Stimulated activated CD4-positive, alpha-beta T cell treated with anti-CD3 and anti-CD28 coated beads, Interleukin-12 subunit alpha, Interleukin-12 subunit beta, amount 100 ng/mL, for 24 hours (primary cell): Measurements from ENCODE around the gene ATP8B1.

ENCODE experiments used
- DNase-seq, 2 experiments: peaks; one replicate each; pipeline ENCODE4 v3.0.0-alpha.2; 2020; ENCODE audit warnings: low read depth in 2 of 2

Gene ATP8B1

DNA sequence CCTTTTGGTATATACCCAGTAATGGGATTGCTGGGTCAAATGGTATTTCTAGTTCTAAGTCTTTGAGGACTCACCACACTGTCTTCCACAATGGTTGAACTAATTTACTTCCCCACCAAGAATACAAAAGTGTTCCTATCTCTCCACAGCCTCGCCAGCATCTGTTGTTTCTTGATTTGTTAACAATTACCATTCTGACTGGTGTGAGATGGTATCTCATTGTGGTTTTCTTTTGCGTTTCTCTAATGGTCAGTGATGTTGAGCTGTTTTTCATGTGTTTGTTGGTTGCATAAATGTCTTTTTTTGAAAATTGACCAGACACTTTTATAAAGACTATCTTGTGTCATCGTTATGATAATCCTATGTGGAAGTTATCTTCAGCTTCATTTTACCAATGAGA, 16.0 kb upstream of the ATP8B1 start:
- no peak for DNase-seq

- no peak for DNase-seq
These were observed 13.3 kb upstream of the ATP8B1 start for GRCh38 chr18:57816208-57816954.

GRCh38 chr18:57814555-57814954, 11.4 kb upstream of the ATP8B1 start:
- DNase-seq, result no peak

DNA sequence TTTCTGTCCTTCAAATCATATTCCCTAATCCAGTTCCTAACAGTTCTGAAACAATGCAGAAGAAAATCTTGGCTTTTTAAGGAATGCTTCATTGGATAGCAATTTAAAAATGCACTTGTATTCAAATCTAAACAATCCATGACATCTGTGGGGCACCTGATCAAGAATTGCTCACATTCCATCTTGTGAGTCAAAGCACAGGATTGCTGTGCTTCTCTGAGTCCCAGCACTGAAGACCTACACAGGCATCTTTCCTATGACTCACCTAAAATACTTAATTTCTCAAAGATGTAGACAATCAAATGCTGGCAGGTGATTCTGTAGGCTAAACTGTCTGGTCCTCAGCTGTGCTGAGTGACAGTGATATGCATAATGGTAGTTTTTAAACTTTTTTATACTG, 10.1 kb upstream of the ATP8B1 start:
- no peak for DNase-seq

DNA sequence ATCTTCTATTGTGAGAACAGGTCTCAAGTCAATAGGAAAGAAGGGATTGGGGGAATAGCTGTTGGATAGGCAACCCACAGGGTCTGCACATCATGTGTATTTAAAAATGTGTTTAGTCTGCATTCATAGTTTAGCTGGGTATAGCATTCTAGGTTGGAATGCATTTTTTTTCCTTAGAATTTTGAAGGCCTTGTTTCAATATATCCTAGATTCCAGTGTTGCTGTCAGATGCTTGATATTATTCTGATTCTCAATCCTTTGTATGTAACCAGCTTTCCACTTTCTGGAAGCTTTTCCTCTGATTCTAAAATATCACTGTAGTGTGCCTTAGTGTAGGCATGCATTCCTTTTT, 9.0 kb upstream of the ATP8B1 start:
- no peak for DNase-seq

DNA sequence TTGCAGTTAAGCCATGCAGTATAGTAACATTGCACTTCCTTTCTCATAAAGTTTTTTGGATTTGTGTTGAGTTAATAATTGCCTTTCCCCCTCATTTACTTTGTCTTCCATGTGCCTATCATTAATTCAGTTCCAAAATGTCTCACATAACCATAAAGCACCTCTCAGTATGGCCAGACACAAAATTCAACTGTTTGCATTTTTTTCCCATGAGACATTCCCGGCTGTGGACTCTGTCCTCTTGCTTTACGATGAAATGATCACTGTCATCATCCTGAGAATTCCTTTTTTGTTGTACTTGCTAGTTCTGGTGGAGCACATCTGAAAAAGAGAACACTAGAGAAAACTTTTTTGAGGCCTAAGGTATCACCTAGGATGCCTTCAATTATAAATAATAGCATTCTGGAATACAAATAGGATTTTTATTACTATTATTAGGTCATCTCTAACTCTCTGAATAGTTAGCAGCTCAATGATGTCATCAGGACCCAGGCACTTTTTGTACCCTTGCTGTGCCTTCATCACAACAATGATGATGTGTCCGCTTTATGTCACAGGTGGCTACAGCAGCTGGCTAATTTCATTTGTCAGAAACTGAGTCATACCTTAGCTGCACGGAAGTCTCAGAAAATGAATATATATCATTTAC, 8.5 kb upstream of the ATP8B1 start:
- DNase-seq, result no peak

DNA sequence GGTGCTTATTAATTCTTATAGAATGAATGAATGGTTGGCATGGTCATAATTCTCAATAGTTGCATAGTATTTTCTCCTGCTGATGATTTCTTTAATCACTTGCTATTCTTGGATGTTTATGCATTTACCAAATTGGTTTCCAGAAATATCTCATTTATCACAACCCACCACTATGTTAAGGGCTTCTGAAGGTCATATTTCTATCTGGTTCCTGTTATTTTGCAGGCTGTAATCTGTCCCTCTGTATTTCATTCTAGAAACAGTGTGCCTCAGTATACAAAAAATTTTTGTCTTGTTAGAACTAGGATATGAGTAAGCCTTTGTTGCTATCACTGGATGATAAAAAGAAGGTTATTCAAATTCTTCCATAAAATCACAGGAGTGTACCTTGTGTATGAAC, 6.1 kb upstream of the ATP8B1 start:
- no peak for DNase-seq

DNA sequence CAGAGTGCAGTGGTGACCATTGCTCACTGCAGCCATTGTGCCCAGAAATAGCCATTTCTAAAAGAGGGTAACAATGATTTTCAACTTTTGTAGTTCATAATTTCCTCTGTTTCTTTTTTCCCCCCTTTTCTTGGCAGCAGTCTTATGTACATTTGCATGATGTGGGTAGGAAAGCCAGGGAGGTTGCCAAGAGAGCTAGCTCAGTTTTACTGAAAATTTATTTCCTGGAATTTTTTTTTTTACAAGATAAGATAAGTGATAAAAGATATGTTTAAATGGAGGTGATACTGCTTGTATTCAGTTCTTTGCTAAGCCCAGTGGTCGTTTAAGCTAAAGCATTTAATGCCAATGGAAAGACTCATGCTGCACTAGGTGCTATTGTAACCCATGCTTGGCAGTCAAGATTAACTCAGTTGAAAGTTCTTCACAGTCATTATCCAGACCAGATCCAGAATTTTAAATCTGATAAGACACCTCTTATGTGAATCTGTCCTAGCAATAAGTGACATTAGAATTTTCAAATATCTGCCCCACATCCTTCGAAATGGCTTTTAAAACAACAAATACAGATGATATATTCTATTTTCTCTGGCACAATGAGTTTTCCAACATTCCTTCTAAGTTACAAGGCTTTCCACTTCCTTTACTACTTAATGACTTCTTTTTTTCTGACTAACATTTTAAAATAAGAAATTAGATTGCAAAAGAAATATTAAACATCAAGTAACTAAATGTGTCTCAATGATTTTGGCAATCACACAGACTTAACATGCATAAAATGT, 4.4 kb upstream of the ATP8B1 start:
- DNase-seq, result no peak

- no peak for DNase-seq
These were observed 3.8 kb upstream of the ATP8B1 start for GRCh38 chr18:57806978-57807285.

DNA sequence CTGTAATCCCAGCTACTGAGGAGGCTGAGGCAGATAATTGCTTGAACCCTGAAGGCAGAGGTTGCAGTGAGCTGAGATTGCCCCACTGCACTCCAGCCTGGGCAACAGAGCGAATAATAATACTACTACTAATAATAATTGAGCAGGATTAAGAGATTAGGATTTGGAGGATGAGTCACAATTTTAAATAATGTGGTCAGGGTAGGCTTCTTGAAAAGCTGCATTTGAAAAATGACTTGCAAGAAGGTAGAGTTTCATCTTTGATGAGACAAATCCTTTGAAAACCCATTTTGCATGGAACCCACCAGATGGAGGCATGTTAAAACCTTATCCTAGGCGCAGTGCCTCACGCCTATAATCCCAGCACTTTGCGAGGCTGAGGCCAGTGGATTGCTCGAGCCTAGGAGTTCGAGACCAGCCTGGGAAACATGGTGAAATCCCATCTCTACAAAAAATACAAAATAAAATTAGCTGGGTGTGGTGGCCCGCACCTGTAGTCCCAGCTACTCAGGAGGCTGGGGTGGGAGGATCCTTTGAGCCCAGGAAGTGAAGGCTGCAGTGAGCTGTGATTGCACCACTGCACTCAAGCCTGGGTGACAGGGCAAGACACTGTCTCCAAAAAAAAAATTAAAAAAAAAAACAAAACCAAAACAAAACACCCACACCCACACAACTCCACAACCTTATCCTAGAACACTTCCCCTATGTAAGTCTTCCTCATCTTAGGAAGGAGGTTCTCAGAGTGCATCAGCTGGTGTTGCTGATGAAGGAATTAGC, 3.3 kb upstream of the ATP8B1 start:
- no peak for DNase-seq

- no peak for DNase-seq
These were observed 2.0 kb upstream of the ATP8B1 start for GRCh38 chr18:57805117-57805516.

DNA sequence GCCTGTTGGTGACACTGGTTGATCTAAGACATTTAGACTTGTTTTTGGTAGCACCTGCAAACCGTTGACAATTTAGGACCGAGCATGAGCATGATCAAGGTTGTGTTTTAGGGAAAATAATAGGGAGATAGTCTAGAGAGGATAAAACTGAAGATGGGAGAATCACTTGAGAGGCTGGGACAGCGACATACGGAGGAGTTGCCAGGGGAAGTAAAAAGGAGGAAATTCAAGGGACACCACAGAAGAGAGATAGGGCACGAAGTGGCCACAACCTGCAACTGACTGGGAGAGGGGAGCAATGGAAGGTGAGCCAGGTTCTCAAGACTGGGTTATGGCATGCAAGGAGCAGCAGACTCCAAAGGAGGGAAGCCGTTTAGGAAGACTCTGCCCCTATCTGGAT, 1.4 kb upstream of the ATP8B1 start:
- no peak for DNase-seq

DNA sequence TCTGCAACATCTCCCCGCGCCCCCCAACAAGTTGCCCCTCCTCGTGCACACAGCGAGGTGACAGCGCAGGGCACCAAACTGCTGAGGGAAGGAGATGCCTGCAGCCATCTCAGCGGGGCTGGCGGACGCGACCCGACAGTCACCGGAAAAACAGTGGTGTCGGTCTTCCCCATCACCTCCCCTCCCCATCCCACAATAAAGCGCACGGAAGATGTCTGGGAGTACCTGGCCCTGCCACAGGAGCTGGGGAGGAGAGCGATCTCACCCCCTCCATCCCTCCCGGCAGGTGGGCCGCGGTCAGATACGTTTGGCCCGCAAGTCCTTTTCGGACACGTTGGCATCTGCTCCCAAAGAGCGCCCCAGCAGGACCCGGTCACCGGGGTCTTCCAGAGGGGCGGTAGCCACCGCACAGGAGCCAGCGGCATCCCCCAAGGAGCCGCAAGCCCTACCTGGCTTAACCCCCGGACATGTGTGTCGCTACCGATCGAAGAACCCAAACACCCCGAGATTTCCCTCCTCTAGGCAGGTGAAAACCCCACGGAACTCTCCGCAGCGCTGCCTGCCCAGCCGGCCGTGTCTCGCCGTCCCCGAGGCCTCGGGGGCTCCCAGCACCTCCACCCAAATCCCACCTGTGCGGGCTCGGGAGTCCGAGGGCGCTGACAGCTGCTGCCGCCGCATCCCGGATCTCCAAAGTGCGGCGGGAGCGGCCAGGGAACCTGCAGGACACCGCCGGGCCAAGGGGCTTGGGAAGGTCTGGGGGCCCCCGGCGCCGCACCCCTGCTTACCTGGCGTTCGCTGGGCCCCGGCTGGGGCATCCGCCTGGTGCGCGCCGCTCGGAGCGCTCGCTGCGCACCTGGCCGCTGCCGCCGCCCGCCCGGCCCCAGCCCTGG, 657 bp downstream of the ATP8B1 start:
- DNase-seq, result no peak

- no peak for DNase-seq
These were observed 1.3 kb downstream of the ATP8B1 start for GRCh38 chr18:57801761-57802212.

DNA sequence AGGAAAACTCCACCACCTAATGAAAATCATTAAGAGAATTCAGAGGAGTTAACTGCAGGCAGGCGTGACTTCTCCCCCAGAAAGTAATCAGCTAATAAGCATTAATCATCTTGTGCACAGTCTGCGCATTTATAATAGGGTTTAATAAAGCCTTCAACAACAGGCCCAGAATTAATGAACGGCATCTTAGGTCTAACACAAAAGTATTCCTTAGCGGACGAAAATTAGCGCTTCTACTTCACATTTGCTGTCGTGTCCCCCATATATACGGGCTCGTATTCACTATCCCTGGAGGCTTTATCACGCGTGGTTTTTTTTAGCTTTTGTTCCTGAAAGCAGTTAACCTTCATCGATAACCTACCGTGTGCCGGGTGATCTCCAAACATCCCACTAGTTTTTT, 1.8 kb downstream of the ATP8B1 start:
- DNase-seq, result no peak

GRCh38 chr18:57798713-57799373, 4.3 kb downstream of the ATP8B1 start:
- no peak for DNase-seq

DNA sequence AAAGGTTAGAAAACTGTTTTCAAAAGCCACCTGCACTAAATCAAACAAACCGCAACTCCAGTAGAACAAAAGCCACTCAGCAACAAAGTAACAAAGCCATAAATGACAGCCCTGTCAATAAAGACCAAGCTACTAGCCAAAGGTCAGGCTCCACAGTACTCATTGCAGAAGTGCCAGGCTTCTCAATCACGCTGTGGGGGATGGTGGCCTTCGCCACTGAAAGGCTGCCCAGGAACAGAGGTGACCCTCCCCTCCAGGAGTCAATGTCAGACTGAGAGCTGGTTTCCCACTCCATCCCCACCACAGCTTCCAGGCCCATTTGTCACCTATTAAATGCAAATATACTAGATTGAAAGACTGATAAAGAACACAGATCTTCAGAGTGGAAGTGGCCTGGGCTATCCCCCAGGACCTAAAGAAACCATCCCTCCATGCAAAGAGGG, 5.9 kb downstream of the ATP8B1 start:
- DNase-seq, result no peak

DNA sequence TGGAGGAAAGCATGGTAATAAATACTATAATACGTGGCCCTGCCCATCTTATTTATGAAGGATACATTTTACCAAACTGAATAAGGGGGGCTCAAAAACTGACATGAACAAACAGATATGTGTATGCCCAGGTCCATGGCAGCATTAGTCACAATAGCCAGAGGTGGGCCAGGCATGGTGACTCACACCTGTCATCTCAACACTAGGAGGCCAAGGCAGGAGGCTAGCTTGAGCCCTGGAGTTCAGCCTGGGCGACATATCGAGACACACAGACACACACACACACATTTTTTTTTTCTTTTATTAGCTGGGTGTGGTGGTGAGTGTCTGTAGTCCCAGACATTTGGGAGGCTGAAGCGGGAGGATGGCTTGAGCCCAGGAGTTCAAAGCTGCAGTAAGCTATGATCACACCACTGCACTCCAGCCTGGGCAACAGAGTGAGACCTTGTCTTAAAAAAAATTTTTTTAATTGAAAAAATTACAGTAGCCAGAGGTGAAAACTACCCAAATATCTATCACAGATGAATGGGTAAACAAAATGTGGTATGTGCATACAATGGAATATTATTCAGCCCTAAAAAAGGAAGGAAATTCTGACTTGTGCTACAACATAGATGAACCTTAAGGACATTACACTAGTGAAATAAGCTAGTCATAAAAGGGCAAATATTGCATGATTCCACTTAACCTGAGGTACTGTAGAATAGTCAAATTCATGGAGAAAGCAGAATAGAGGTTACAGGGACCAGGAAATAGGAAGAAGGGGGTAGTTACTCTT, 8.0 kb downstream of the ATP8B1 start:
- no peak for DNase-seq

- no peak for DNase-seq
These were observed 9.7 kb downstream of the ATP8B1 start for GRCh38 chr18:57793302-57793986.
